ENCODE measurements around the gene PHTF2. TPM values are rescaled to one million over a fixed set of nuclear protein-coding genes. Genes with fewer than 3 reads are reported as not detected.

Gene PHTF2
- total RNA-seq, 1 experiment from 2014 or later: 20.3 TPM

DNA sequence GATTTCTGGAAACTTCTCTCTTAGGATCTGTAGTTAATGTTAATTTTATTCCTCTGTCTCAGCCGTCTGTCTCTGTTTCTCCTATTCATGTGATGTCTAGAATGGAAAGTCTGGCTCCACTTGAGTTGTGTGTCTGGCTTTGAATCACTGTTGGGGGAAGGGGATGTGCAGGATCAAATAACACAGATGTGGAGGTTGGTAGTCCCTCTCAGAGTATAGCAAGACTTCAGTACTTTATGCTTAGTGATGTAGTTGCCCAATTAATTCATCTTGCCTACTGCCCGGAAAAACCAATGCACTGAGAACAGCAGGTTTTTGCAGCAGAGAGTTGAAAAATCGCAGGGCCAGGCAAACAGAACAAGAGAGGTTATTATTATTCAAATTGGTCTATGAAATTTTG lies 79.2 kb downstream of the PHTF2 start:
- intact Hi-C loops (cut with micrococcal nuclease; ENCODE audit: unreplicated experiment): no loop called here
- no peak overlapping the region for H3K4me3 Mint-ChIP-seq (ENCODE audit: low read depth, unreplicated experiment)
- H3K27me3 Mint-ChIP-seq (ENCODE audit: unreplicated experiment): no peaks in the 10 kb centered on the region
- H3K27ac Mint-ChIP-seq (ENCODE audit: unreplicated experiment): no peak overlapping the region
- BruUV-seq (replicated peaks): no TSS peak
- H3K4me1 Mint-ChIP-seq (ENCODE audit: low read depth, unreplicated experiment): no peaks in the 10 kb centered on the region
- DNase-seq: no peak
- H3K36me3 Mint-ChIP-seq (ENCODE audit: insufficient read depth, unreplicated experiment): no peaks in the 10 kb centered on the region
- no peaks in the 10 kb centered on the region for H3K9me3 Mint-ChIP-seq (ENCODE audit: low read depth, unreplicated experiment)
- TF ChIP-seq, protein P1, sequence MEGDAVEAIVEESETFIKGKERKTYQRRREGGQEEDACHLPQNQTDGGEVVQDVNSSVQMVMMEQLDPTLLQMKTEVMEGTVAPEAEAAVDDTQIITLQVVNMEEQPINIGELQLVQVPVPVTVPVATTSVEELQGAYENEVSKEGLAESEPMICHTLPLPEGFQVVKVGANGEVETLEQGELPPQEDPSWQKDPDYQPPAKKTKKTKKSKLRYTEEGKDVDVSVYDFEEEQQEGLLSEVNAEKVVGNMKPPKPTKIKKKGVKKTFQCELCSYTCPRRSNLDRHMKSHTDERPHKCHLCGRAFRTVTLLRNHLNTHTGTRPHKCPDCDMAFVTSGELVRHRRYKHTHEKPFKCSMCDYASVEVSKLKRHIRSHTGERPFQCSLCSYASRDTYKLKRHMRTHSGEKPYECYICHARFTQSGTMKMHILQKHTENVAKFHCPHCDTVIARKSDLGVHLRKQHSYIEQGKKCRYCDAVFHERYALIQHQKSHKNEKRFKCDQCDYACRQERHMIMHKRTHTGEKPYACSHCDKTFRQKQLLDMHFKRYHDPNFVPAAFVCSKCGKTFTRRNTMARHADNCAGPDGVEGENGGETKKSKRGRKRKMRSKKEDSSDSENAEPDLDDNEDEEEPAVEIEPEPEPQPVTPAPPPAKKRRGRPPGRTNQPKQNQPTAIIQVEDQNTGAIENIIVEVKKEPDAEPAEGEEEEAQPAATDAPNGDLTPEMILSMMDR (IDR thresholded peaks at IDR 0.05; ENCODE audit: unreplicated experiment): no peak
- CTCF ChIA-PET: no interaction called here

DNA sequence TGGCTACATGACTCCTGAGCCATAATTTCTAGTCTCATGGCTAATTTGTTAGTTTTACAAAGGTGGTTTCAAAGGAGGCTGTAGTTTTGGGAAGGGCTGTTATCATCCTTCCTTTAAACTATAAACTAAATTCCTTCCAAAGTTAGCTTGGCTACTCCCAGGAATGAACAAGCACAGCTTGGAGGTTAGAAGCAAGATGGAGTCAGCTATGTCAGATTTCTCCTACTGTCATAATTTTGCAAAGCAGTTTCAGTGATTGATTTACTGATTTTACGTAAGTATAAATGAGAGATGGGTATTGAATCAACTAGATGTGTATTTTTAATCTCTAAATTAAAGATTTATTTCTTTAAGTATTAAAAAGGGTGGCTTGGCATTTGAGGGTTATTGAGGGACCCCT lies 79.9 kb downstream of the PHTF2 start:
- no TSS peak for BruUV-seq (replicated peaks)
- CTCF ChIA-PET: no interaction called here
- TF ChIP-seq, protein P1 (IDR thresholded peaks at IDR 0.05; ENCODE audit: unreplicated experiment): no peak
- no peak for DNase-seq
- no peak overlapping the region for H3K27ac Mint-ChIP-seq (ENCODE audit: unreplicated experiment)
- no peaks in the 10 kb centered on the region for H3K27me3 Mint-ChIP-seq (ENCODE audit: unreplicated experiment)
- intact Hi-C loops (cut with micrococcal nuclease; ENCODE audit: unreplicated experiment): no loop called here
- no peaks in the 10 kb centered on the region for H3K36me3 Mint-ChIP-seq (ENCODE audit: insufficient read depth, unreplicated experiment)
- no peaks in the 10 kb centered on the region for H3K4me1 Mint-ChIP-seq (ENCODE audit: low read depth, unreplicated experiment)
- no peaks in the 10 kb centered on the region for H3K9me3 Mint-ChIP-seq (ENCODE audit: low read depth, unreplicated experiment)
- H3K4me3 Mint-ChIP-seq (ENCODE audit: low read depth, unreplicated experiment): no peak overlapping the region

DNA sequence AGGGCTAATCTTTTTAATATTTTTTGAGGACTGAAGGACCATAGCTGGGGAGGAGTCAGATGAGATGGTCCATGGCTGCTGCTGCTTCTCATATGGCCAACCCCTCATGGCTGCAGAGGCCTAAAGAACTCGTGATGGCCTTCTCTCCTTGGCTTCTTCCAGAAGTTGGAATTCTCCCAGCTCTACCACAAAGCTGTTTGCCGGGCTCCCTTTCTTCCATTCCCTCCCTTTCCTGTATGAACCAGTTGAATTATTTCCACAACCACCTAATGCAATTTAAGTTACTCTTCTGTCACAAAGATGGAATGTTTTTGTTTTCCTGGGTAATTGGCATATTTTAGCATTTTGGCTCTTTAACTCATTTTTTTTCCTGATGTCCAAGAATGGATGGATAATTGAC lies 80.7 kb downstream of the PHTF2 start:
- Mint-ChIP-seq H3K36me3 (ENCODE audit: insufficient read depth, unreplicated experiment) (no peaks in the 10 kb centered on the region), H3K4me3 (ENCODE audit: low read depth, unreplicated experiment) (no peak overlapping the region), H3K27me3 (ENCODE audit: unreplicated experiment) (no peaks in the 10 kb centered on the region), H3K27ac (ENCODE audit: unreplicated experiment) (no peak overlapping the region), H3K9me3 (ENCODE audit: low read depth, unreplicated experiment) (no peaks in the 10 kb centered on the region), H3K4me1 (ENCODE audit: low read depth, unreplicated experiment) (no peaks in the 10 kb centered on the region)
- BruUV-seq (replicated peaks): no TSS peak
- CTCF ChIA-PET: no interaction called here
- TF ChIP-seq, protein P1 (IDR thresholded peaks at IDR 0.05; ENCODE audit: unreplicated experiment): no peak
- intact Hi-C loops (cut with micrococcal nuclease; ENCODE audit: unreplicated experiment): no loop called here
- DNase-seq: no peak

DNA sequence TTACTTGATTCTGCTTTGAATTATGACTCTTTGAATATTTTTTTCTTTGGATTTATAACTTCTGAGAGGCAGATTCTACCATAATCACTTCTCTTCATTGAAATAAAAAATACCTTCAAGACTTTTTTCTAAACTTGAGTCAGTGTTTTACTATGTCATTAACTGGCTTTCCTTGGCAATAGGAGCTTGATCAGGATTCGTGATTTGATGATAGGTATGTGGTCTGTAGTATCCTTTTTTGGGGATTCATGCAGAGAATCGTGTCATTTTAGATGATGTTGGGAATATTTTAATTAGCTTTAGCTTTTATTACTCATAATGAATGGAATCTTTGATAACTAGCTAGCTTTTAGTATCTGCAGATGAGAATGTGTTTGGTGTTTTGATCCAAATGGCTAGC lies 83.3 kb downstream of the PHTF2 start:
- Mint-ChIP-seq H3K36me3 (ENCODE audit: insufficient read depth, unreplicated experiment) (no peaks in the 10 kb centered on the region), H3K4me1 (ENCODE audit: low read depth, unreplicated experiment) (no peaks in the 10 kb centered on the region), H3K9me3 (ENCODE audit: low read depth, unreplicated experiment) (no peaks in the 10 kb centered on the region), H3K4me3 (ENCODE audit: low read depth, unreplicated experiment) (no peak overlapping the region), H3K27ac (ENCODE audit: unreplicated experiment) (no peak overlapping the region), H3K27me3 (ENCODE audit: unreplicated experiment) (no peaks in the 10 kb centered on the region)
- DNase-seq: no peak
- intact Hi-C loops (cut with micrococcal nuclease; ENCODE audit: unreplicated experiment): no loop called here
- no TSS peak for BruUV-seq (replicated peaks)
- TF ChIP-seq, protein P1 (IDR thresholded peaks at IDR 0.05; ENCODE audit: unreplicated experiment): no peak
- CTCF ChIA-PET: no interaction called here

DNA sequence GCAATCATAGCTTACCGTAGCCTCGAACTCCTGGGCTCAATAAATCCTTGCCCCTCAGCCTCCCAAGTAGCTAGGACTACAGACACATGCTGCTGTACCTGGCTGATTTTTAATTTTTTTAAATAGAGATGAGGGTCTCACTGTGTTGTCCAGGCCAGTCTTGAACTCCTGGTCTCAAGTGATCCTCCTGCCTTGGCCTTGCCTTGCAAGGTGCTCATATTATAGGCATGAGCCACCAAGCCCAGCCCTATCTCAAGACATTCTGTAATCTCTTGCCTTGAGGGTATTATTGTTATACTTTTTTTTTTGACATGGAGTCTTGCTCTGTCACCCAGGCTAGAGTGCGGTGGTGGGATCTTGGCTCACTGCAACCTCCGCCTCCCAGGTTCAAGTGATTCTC lies 86.6 kb downstream of the PHTF2 start:
- DNase-seq: no peak
- no peaks in the 10 kb centered on the region for H3K36me3 Mint-ChIP-seq (ENCODE audit: insufficient read depth, unreplicated experiment)
- no TSS peak for BruUV-seq (replicated peaks)
- H3K27me3 Mint-ChIP-seq (ENCODE audit: unreplicated experiment): no peaks in the 10 kb centered on the region
- intact Hi-C loops (cut with micrococcal nuclease; ENCODE audit: unreplicated experiment): no loop called here
- H3K27ac Mint-ChIP-seq (ENCODE audit: unreplicated experiment): no peak overlapping the region
- H3K9me3 Mint-ChIP-seq (ENCODE audit: low read depth, unreplicated experiment): no peaks in the 10 kb centered on the region
- CTCF ChIA-PET: no interaction called here
- TF ChIP-seq, protein P1 (IDR thresholded peaks at IDR 0.05; ENCODE audit: unreplicated experiment): no peak
- H3K4me1 Mint-ChIP-seq (ENCODE audit: low read depth, unreplicated experiment): no peaks in the 10 kb centered on the region
- no peak overlapping the region for H3K4me3 Mint-ChIP-seq (ENCODE audit: low read depth, unreplicated experiment)
